ENCODE measurements around the gene CEMIP. TPM values are rescaled to one million over a fixed set of nuclear protein-coding genes. Genes with fewer than 3 reads are reported as not detected.

The CEMIP gene
- total RNA-seq, 2 donors from 2014 or later: 2.2 TPM; not detected in 1

- 93% methylated on average over 13 to 20 of the region's 20 CpGs for WGBS, 2 experiments (ENCODE audit: insufficient coverage in 1 of 2, insufficient read length in 1 of 2)
- no peak overlapping the region for H3K4me3 Mint-ChIP-seq
- Histone ChIP-seq H3K9me3 (ENCODE audit: control insufficient read depth, low read length) (no peaks in the 10 kb centered on the region), H3K27ac (ENCODE audit: low read depth, low read length) (no peak overlapping the region), H3K9ac (ENCODE audit: extremely low read depth, low read length, poor library complexity, severe bottlenecking) (no peak overlapping the region), H3K36me3 (ENCODE audit: control insufficient read depth, insufficient read depth, low read length) (no peaks in the 10 kb centered on the region), H3K27me3 (ENCODE audit: control insufficient read depth, insufficient read depth, low read length, poor library complexity, severe bottlenecking) (no peaks in the 10 kb centered on the region), H3K4me3 (ENCODE audit: low read length) (no peak overlapping the region), H3K4me1 (ENCODE audit: control insufficient read depth, insufficient read depth, low read length) (no peaks in the 10 kb centered on the region)
- H3K4me1 Mint-ChIP-seq: no peaks in the 10 kb centered on the region
- no peaks in the 10 kb centered on the region for H3K9me3 Mint-ChIP-seq
- no peak for DNase-seq
- TF ChIP-seq CTCF (conservative IDR thresholded peaks at IDR 0.05): no peak
- H3K27me3 Mint-ChIP-seq (ENCODE audit: insufficient read depth): no peaks in the 10 kb centered on the region
- no peak overlapping the region for H3K27ac Mint-ChIP-seq
- no peaks in the 10 kb centered on the region for H3K36me3 Mint-ChIP-seq (ENCODE audit: low read depth)
Measured at GRCh38 chr15:80921736-80922410, 142.7 kb downstream of the CEMIP start.

- no peaks in the 10 kb centered on the region for H3K36me3 ChIP-seq (ENCODE audit: control insufficient read depth, insufficient read depth, low read length)
- no peaks in the 10 kb centered on the region for H3K9me3 ChIP-seq (ENCODE audit: control insufficient read depth, low read length)
- no peak overlapping the region for H3K27ac Mint-ChIP-seq
- no peak overlapping the region for H3K9ac ChIP-seq (ENCODE audit: extremely low read depth, low read length, poor library complexity, severe bottlenecking)
- H3K27ac ChIP-seq (ENCODE audit: low read depth, low read length): no peak overlapping the region
- no peak overlapping the region for H3K4me3 ChIP-seq (ENCODE audit: low read length)
- H3K4me1 Mint-ChIP-seq: no peaks in the 10 kb centered on the region
- no peaks in the 10 kb centered on the region for H3K27me3 ChIP-seq (ENCODE audit: control insufficient read depth, insufficient read depth, low read length, poor library complexity, severe bottlenecking)
- H3K4me3 Mint-ChIP-seq: no peak overlapping the region
- no peaks in the 10 kb centered on the region for H3K36me3 Mint-ChIP-seq (ENCODE audit: low read depth)
- TF ChIP-seq CTCF (conservative IDR thresholded peaks at IDR 0.05): no peak
- no peaks in the 10 kb centered on the region for H3K27me3 Mint-ChIP-seq (ENCODE audit: insufficient read depth)
- H3K9me3 Mint-ChIP-seq: no peaks in the 10 kb centered on the region
- WGBS, 2 experiments (ENCODE audit: insufficient coverage in 1 of 2, insufficient read length in 1 of 2): 91 to 92% methylated on average over 6 of the region's 6 CpGs
- DNase-seq: no peak
- no peaks in the 10 kb centered on the region for H3K4me1 ChIP-seq (ENCODE audit: control insufficient read depth, insufficient read depth, low read length)
Measured at GRCh38 chr15:80923668-80924067, 144.5 kb downstream of the CEMIP start.

- no peak overlapping the region for H3K4me3 Mint-ChIP-seq
- no peak for DNase-seq
- H3K4me1 Mint-ChIP-seq: no peaks in the 10 kb centered on the region
- H3K4me3 ChIP-seq (ENCODE audit: low read length): no peak overlapping the region
- WGBS, 2 experiments (ENCODE audit: insufficient coverage in 1 of 2, insufficient read length in 1 of 2): 92 to 93% methylated on average over 2 to 4 of the region's 4 CpGs
- no peaks in the 10 kb centered on the region for H3K9me3 Mint-ChIP-seq
- H3K36me3 ChIP-seq (ENCODE audit: control insufficient read depth, insufficient read depth, low read length): no peaks in the 10 kb centered on the region
- H3K27me3 ChIP-seq (ENCODE audit: control insufficient read depth, insufficient read depth, low read length, poor library complexity, severe bottlenecking): no peaks in the 10 kb centered on the region
- H3K27ac ChIP-seq (ENCODE audit: low read depth, low read length): no peak overlapping the region
- no peaks in the 10 kb centered on the region for H3K27me3 Mint-ChIP-seq (ENCODE audit: insufficient read depth)
- H3K27ac Mint-ChIP-seq: no peak overlapping the region
- H3K4me1 ChIP-seq (ENCODE audit: control insufficient read depth, insufficient read depth, low read length): no peaks in the 10 kb centered on the region
- no peak overlapping the region for H3K9ac ChIP-seq (ENCODE audit: extremely low read depth, low read length, poor library complexity, severe bottlenecking)
- no peak for TF ChIP-seq CTCF (conservative IDR thresholded peaks at IDR 0.05)
- H3K9me3 ChIP-seq (ENCODE audit: control insufficient read depth, low read length): no peaks in the 10 kb centered on the region
- no peaks in the 10 kb centered on the region for H3K36me3 Mint-ChIP-seq (ENCODE audit: low read depth)
Measured at GRCh38 chr15:80924278-80924677, 145.1 kb downstream of the CEMIP start.
